Measurements from ENCODE around the gene SECTM1.

GRCh38 chr17:82294064-82294773 is 39.3 kb downstream of the SECTM1 start:
- no peak for TF ChIP-seq EZH2 (IDR thresholded peaks at IDR 0.05)
- TF ChIP-seq CTCF (IDR thresholded peaks at IDR 0.05) = no peak

All from neural progenitor cell (in vitro differentiated cells).